Measurements from ENCODE around the gene ITPK1.

ITPK1 gene

DNA sequence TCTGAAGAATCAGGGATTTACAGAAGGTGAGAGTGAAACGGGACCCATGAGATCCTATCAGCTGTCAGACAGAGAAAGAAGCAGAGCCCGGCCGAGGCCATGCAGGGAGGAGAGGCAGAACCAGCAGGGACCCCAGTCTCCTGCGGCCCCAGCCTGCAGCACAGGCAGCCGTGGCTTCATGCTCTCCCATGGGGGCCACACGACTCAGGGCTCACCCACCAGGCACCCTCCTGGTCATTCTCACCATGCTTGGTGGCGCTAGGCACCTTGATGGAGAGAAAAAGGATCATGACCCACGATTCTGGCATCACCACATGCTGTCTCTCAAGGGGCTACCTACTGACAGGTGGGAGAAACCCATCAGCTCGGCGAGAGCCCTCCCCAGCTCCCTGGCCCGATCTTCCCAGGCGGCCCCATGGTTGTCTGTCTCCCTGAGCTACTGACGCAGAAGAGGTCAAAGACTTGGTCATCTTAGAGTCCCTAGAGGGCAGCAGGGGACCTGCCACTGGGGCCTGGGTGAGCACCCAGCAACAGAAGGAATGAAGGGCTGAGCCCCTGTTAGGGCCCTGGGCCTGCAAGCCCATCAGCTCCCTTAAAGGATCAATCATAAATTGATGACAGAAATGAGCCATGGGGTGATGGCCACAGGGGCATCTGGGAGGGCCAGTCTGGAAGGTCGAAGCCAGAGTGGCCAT is 58.0 kb downstream of the ITPK1 start:
- DNase-seq, result no peak

DNA sequence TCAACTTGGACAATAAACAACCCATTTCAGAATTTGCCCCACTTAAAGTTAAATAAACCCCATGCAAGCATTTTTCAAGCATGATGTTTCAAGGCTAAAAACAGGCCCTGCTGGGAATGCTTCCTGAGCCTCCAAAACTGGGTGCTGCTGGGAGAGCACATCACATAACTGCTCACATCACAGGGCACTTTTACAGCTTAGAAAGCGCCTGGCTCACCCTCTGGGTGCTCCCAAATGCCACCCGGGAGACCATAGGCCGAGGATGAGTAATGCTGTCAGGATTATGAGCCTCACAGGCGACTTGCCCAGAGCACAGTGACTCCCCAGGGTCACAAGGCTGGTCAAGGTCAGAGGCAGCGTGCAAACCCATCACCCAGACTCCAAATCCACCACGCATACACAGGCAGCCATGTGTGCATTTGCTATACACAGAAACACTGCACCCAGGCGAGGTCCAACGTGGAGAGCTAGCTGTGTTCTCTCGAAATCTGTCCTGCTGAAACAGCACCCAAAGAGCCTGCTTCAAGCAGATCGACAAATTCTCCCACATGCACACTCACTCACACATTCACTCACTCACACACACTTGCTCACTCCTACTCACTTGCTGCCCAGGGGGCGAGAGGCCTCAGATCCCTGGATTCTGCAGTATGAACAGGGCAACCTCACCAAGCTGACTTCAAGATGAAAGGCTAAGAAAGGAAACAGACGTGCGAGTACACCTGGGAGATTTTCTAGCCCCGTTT is 58.7 kb downstream of the ITPK1 start:
- no peak for DNase-seq

DNA sequence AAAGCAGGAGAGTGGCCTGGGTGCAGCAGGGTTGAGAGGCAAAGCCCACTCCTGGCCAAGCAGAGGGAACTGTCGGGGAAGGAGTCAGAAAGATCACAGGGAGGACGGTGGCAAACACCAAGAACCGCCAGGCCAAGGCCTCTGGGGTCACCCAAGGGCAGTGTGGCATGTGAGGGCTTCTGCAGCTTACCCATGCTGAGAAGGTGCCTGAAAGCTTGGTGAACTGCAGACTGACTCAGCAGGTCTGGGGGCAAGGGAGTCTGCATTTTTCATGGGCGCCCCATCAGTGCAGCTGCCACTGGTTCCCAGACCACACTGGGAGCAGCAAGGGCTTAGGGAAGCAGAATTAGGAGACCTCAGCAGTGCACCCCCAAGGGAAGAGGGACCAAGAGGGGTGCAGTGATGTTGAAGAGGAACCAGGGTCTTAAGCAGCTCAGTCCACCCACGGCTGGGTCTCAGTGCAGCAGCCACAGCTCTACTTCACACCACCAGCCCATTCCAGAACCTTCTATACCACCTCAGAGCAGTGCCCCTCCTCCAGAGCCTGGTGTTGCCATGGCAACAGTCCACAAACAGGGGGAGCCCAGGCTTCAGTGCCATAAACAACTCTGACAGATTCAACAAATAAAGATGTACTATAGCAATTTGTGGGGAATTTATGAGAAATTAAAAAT is 59.4 kb downstream of the ITPK1 start:
- no peak for DNase-seq

DNA sequence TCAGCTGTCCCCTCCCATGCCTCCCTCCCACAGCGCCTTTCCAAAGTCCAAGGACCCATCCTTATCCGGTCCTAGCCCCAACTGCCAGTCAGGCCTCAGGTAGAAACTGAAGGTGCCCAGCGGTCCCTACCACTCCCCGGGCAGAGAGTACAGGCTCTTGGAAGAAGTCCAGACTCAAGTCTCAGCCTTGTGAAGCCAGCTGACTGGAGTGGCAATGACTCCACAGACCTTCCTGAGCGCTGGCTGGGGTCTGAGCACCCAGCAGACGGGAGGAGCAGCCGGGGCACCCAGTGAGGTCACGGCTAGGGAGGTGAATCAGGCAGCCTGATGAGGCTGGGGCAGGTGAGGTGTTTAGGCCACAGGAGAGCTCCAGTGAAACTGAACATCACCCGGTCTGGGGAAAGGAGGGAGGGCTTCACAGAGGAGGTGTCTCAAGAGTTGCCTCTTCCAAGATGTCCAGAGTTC is 60.0 kb downstream of the ITPK1 start:
- DNase-seq, result no peak

DNA sequence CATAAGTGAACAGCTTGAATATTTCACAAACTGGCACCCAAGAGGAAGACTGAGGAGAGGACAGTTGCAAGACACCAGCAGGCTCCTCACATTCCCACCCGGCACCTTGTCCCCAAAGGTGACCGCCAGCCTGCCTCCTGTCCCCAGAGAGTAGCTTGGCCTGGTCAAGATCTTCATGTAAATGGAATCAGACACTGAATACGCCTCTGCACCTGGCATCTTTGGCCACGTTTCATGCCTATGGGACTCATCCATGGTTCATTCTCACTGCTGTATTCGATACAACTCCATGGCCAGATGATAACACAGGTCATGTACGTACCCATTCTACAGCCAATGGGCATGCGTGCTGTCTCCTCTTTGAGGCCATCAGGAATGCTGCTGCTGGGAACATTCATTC is 60.8 kb downstream of the ITPK1 start:
- no peak for DNase-seq

DNA sequence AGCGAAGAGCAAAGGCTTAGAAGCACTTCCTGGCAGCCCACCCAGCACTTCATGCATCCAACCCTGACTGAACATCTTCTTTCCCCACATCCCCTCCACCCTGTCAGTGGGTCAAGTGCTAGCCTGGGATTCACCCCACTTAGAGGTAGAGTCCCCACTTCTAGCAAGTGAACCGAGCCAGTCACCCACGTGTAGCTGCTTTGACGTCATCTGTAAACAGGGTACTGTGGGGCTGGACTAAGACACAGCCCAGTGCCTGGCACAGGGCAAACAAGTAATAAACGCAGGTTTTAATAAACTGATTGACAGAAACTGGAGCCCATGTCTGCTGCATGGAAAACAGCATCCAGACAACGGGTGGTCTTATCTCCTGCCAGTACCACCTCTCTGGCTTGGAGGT is 61.7 kb downstream of the ITPK1 start:
- no peak for DNase-seq

DNA sequence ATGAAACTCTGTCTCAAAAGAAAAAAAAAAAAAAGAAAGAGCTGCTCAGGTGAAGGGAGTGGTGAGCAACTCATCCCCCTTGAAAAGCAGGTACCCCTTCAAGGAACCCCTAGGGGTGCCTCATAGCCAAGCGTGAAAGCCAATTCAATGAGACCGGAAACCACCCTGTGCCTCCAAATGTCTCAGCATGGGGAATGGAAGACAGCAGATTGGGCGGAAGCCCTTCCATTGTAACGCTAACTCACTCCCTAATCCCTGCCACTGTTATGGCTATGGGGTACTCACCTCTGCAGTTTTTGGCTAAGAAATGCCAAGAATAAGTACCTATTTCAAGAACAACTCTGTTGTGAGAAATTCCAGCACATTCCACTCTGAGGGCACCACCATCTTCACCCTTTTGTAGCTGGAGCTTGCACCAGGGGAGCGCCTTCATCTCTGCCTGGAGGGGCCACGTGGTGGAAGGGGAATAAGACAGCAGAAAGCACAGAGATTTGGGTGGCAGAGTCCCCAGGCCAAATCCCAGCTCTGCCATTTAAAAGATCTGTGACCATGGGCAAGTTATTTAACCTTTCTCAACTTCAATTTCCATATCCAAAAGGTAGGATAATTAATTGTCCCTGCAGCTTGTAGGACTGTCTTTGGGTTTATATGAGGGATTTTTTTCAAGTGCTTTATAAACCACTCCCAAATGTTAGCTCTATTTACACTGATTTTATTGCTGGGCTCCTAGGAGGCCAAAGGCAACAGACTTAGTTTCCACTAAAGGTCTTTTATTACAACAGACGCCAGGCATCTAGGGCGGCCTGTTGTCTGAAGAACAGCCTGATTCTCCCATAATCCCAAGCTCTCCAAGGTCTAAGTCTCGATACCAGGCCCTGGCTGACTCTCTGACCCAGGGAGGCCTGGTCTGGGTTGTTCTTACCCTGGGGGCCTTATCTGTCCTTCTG is 63.9 kb downstream of the ITPK1 start:
- no peak for DNase-seq

DNA sequence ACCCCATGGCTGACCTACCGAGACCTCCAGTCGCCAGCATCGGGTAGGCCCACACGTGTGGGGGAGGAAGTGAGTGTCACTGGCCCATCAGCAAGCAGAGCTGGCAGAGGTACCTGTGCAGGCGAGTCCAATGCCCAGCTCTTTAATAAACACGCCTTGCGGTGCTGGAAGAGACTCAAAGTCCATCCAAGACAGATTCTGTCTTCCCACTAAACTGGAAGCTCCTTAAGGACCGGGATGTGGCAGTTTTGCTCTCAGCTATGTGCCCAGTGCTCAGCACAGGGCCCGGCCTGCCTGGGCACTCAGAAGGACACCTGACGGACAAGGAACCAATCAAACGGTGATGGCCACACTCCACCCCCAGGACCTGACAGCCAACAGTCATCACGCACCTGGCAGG is 65.0 kb downstream of the ITPK1 start:
- DNase-seq, result no peak

DNA sequence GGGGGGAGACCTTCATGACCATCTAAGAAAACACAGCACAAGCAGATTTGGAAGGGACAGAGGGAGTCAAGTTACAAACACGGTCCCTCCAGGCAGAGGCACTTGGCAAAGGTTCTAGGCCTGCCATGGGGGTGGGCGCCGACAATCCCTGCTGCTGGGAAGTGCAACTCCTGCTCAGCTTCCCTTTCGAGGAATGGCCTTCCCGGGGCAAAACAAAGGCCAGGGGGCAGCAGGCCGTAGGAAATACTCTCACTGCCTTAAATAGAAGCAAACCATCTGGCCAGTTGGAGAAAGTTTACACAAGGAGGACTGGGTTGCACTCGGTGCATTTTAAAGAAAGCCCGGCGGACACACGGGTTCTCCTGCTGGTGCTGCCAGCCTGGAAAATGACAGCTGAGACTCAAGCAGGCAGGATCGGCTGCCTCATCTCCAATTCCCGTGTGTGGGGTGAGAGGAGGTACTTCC is 65.8 kb downstream of the ITPK1 start:
- DNase-seq, result no peak

DNA sequence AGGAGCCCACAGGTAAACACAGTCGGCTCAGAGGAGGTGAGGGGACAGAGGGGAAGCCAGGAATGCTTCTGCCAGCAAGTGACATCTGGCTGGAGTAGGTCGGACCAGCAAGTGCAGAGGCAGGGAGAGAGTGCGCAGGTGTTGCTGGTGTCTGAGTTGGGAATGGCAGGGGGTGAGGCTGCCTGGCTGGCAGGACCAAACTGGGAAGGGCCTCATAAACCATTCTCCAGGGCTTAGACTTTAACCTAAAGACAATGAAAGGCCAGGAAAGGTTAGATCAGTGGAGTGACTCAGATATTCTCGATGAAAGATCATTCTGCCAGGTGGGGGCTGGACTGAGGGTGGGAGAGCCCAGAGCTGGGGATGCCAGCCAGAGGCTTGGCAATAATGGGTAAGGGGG is 66.4 kb downstream of the ITPK1 start:
- DNase-seq, result no peak

DNA sequence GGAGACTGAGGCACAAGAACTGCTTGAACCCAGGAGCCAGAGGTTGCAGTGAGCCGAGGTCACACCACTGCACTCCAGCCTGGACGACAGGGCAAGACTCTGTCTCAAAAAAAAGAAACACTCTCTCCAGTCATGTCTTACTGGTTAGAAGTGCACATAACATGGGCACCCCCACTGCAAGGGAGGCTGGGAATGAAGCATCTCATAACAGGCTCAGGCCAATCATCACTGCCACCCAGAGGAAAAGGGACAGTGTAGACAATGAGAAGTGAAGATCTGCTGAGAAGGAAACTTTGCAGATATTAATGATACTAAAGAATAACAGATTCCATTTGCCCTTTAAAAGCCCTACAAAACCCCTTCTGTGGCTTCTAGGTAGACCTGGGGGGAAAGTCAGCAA is 66.9 kb downstream of the ITPK1 start:
- DNase-seq, result no peak

DNA sequence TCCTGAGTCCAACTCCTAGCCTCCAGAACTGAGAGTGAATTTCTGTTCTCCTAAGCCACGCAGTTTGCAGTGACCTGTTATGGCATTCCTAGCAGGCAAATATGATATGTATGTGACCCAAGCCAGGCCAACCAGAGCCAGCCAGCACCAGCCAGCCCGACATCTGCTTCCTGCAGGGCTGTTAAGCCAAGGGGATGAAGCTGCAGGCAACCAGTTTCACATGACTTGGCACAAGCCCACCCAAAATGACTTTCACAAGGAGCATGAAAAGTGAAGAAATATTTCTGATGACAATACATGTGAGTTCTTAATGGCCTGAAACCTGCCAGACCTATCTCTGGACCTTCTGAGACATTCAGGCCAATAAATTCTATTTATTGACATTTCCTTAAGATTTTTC is 68.1 kb downstream of the ITPK1 start:
- no peak for DNase-seq

DNA sequence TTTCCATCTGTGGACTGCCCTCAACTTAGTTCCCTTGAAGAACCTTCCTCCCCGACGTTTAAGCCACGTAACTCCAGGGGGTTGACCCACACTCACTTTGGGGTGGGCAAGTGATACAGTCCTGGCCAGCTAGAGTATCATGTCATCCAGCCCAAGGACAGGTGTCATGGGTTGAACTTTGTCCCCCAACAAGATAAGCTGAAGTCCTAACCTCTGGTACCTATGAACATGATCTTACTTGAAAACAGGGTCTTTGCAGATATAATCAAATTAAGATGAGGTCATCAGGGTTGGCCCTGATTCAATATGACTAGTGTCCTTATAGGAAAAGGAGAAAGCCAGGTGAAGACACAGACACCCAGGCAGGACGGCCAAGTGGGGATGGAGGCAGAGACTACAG is 68.6 kb downstream of the ITPK1 start:
- no peak for DNase-seq

DNA sequence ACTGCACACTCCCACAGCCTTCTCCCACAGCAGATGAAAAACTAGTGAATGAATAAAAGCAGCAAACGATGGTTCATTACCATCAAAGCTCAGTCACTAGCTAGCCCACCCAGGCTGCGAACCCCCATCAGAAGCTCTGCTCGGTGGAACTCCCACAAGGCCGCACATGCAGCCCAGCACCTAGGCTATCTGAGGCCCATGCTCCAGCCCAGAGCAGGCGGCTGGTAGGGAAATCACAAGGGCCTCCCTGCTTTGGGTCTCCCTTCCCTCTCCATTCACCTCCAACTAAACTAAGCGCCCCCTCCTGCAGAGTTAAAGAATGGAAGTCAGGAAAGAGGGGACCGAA is 69.0 kb downstream of the ITPK1 start:
- DNase-seq, result no peak

DNA sequence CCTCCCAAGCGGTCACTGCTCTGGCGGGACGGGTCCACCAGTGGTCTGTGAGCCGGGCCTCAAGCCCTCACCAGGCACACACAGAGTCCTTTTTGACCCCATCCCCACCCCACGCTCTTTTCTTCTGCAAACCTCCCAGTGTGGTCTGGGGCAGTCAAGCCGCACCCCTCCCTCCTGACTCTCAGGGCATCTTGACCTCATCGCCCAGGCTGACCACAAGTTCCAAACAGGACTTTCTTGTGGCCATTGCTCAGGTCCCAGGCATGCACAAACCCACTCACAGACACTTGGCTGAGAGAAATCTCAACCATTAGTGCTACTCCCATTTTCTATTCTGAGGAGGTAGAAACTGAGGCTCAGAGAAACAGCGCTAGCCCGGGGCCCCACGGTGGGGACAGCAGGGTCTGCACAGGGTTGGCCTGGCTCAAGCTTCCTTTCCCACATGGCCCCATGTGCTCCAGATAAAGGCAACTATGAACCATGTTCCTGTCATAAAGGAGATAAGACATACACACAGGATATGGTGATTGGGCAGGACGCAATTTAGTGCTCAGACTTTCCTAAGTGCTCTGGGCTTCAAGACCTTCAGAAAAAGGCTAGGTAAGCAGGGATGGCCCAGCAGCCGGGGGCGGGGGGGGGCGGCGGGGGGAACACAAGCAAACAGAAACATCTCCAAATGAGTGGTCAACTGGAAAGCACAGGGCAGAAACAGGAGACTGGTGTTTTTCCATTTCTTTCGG is 69.6 kb downstream of the ITPK1 start:
- no peak for DNase-seq

DNA sequence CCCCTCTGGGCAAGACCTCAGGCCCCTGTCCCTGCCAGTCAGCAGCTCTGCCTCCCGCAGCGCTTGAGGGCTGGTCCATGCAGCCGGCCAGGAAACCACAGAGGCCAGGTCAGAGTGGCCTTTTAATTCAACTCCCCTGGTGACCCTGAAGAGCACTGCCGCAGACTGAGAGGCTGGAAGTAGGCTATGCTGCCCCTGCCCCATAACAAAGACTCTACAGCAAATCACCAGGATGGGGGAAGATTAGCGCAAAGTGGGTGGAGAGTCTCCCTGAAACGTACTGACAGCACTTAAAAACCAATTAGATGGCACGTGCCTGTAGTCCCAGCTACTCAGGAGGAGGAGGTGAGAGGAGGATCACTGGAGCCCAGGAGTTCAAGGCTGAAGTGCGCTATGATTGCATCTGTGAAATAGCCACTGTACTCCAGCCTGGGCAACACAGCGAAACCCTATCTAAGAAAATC is 70.5 kb downstream of the ITPK1 start:
- no peak for DNase-seq

DNA sequence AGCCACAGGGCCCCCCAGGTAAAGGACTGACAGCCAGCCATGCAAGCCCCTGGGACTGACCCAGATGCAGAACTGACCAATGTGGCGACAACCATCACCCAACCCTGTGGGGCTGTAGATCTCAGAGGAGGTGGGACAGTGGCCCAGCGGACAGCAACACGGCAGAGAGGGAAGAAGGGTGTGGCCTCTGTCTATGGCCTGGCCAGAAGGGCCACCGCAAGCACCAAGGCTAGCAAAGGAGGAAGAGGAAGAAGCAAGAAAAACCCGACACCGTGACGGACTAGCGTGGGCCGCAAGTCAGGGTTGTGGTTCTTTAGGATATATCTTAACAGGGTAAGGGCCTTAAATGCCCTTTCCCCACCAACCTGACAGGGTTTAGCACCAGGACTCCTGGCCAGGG is 71.2 kb downstream of the ITPK1 start:
- no peak for DNase-seq

DNA sequence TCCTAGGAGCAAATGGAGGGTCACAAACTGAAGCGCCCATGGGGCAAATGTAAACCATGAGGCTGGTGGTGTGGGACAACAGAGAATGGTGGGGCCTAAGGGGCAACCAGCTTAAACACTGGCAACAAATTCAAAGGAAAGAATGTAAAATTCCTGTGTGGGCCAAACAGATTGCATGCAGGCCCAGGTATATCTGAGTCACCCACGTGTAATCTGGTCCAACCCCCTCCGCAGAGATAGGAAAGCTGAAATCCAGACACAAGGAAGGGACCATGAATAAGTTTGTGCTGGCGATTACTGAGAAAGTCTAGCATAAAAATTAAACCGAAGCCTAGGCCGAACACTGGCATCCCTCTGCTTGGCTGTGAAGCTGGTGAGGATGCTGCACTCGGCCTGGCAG is 71.6 kb downstream of the ITPK1 start:
- DNase-seq, result no peak

DNA sequence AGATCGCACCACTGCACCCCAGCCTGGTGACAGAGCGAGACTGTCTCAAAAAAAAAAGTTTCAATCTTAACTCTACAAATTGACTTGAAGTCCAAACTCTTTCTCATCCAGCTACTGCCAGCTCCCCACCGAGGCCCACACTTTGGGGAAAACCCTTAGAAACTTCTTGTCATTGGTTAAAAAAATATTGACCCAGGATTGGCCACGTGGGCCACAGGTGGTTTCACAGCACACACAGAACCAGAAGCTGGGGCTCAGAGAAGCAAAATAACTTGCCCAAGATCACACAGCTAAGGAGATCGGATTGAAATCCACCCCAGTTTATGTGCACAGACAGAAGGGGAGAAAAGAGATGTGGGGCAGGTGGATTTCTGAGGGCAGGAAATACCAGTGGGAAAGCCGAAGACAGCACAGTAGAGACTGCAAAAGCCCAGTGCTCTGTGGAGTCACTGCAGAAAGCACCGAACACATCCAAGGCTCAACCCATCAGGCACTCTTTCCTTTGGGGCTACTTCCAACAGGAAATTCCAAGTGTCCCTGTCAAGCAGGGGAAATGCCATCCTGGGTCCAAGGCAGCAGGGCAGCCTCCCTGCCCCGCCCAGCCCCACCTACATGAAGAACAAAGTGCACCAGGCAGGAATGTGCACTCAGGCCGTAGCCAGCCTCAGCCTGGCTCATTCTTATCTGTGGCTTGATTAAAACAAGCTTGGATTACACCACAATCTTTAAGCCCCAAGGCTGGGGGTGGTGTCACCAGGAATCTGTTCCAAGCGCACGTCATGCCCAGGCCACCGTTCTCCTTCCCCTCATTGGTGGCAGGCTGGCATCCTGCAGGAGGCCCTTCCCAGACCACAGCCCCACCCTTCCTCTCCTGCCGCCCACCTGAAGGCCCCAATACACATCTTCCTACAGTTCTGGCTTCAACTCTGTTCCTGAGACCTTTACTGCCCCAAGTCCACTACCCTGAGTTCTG is 72.5 kb downstream of the ITPK1 start:
- DNase-seq, result no peak

DNA sequence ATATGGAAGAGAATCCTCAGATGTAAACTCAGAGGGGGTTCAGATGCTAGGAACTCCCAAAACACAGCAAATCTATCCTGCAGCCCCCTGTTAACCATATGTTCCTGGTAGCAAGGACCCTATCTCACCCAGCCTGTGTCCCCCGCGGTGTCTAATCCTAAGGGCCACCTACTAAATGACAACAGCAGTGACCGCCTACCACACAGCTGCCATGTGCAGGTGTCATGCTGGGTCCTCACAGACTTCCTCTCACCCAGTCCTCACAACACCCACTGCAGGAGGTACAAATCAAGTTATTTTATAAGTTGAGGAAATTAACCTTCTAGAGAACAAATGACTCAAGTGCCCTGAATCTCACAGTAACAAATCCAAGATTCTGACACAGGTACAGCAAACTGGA is 73.9 kb downstream of the ITPK1 start:
- no peak for DNase-seq

DNA sequence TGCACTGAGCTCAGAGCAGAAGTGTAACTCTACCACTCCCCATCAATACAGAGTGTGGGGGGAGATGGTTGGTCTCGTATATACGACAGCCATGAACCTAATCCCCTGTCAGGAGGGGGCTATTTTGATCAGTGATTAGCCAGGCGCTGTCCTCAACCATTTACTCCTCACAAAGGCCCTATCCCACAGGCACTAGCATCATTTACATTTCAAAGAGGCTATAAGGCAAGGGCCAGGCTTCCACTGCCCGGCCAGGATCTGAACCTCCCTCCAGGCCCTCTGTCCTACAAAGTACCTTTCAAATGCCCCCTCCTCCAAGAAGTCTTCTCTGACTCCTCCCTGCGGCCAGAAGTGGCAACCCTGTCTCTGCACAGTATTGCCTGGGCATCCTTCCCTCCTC is 74.7 kb downstream of the ITPK1 start:
- no peak for DNase-seq

Measured in SHP77 treated with DMSO at 0.1 percent for 48 hours (cell line).